WTC11 (cell line): ENCODE results near the gene CCSER2. TPM values are rescaled to one million over a fixed set of nuclear protein-coding genes. Genes with fewer than 3 reads are reported as not detected.

ENCODE experiments used
- ATAC-seq: fragments of 200-7000 bp; cut with Tn5 transposase; 2 replicates; pipeline ENCODE4 v1.10.0; 2021; ENCODE audit warnings: mild to moderate bottlenecking, moderate library complexity
- CTCF ChIA-PET: fragments of 300-600 bp; sonication (Branson Sonifier 250); formaldehyde crosslinking; loops from one replicate; lab custom pipeline; 2021; ENCODE audit warnings: antibody characterized with exemption; lab: Charles Lee
- POLR2A ChIA-PET: fragments of 350-600 bp; sonication (Branson Sonifier 250); formaldehyde crosslinking; loops from one replicate; lab custom pipeline; 2021; ENCODE audit warnings: antibody characterized with exemption; lab: Charles Lee
- DNase-seq: peaks from one replicate; pipeline ENCODE4 v3.0.0; 2021; ENCODE audit warnings: low spot score
- H3K27ac Mint-ChIP-seq: 2 replicates; pipeline ENCODE4 v1.8.0; 2021; ENCODE audit warnings: mixed read lengths
- H3K27me3 Mint-ChIP-seq: 2 replicates; pipeline ENCODE4 v1.8.0; 2021; ENCODE audit warnings: low read depth, mild to moderate bottlenecking, moderate library complexity, mixed read lengths
- H3K36me3 Mint-ChIP-seq: 2 replicates; pipeline ENCODE4 v1.8.0; 2021; ENCODE audit warnings: mixed read lengths
- H3K4me1 Mint-ChIP-seq: 2 replicates; pipeline ENCODE4 v1.8.0; 2022; ENCODE audit warnings: mixed read lengths
- H3K4me3 Mint-ChIP-seq: 2 replicates; pipeline ENCODE4 v1.8.0; 2021; ENCODE audit warnings: mild to moderate bottlenecking, moderate library complexity, mixed read lengths
- H3K9me3 Mint-ChIP-seq: 2 replicates; pipeline ENCODE4 v1.8.0; 2021; ENCODE audit warnings: mixed read lengths
- ARID4B ChIP-seq: sonication (generic); formaldehyde crosslinking; IDR thresholded peaks from 2 replicates; pipeline ENCODE4 v1.8.0; 2023; ENCODE audit warnings: missing genetic modification reagents, mild to moderate bottlenecking, borderline replicate concordance
- ATF3 ChIP-seq: sonication (generic); formaldehyde crosslinking; conservative IDR thresholded peaks from 2 replicates; pipeline ENCODE4 v1.8.1; 2022; ENCODE audit warnings: mild to moderate bottlenecking, missing genetic modification reagents
- CREB1 ChIP-seq: sonication (generic); formaldehyde crosslinking; IDR thresholded peaks from 2 replicates; pipeline ENCODE4 v1.8.0; 2023; ENCODE audit warnings: mild to moderate bottlenecking, missing genetic modification reagents
- ETV6 ChIP-seq: sonication (generic); formaldehyde crosslinking; IDR thresholded peaks from 2 replicates; pipeline ENCODE4 v1.8.1; 2022; ENCODE audit warnings: mild to moderate bottlenecking, missing genetic modification reagents
- GTF2I ChIP-seq: fragments of 250-450 bp; sonication (Bioruptor Pico); conservative IDR thresholded peaks from 2 replicates; pipeline ENCODE4 v1.4.0; 2021; ENCODE audit warnings: mild to moderate bottlenecking
- IRF1 ChIP-seq: sonication (generic); formaldehyde crosslinking; IDR thresholded peaks from 2 replicates; pipeline ENCODE4 v1.8.0; 2023; ENCODE audit warnings: missing genetic modification reagents
- IRF2 ChIP-seq: sonication (generic); formaldehyde crosslinking; IDR thresholded peaks from 2 replicates; pipeline ENCODE4 v1.8.0; 2022; ENCODE audit warnings: low read depth, missing genetic modification reagents, borderline replicate concordance
- JAZF1 ChIP-seq: fragments of 250-450 bp; sonication (Bioruptor Pico); IDR thresholded peaks from 2 replicates; pipeline ENCODE4 v1.9.0; 2021; ENCODE audit warnings: moderate library complexity, mild to moderate bottlenecking, inconsistent platforms
- KAT7 ChIP-seq: sonication (generic); formaldehyde crosslinking; IDR thresholded peaks from 2 replicates; pipeline ENCODE4 v1.8.1; 2023; ENCODE audit warnings: missing genetic modification reagents, mild to moderate bottlenecking, borderline replicate concordance
- RORB ChIP-seq: fragments of 250-450 bp; sonication (Bioruptor Pico); IDR thresholded peaks from 2 replicates; pipeline ENCODE4 v1.9.0; 2021; ENCODE audit warnings: mild to moderate bottlenecking
- SP1 ChIP-seq: sonication (generic); formaldehyde crosslinking; conservative IDR thresholded peaks from 2 replicates; pipeline ENCODE4 v1.8.1; 2022; ENCODE audit warnings: missing genetic modification reagents
- ZNF423 ChIP-seq: fragments of 250-450 bp; sonication (Bioruptor Pico); IDR thresholded peaks from 2 replicates; pipeline ENCODE4 v2.1.2; 2022; ENCODE audit warnings: mild to moderate bottlenecking, moderate library complexity
- ZNF532 ChIP-seq: fragments of 250-450 bp; sonication (Bioruptor Pico); IDR thresholded peaks from 2 replicates; pipeline ENCODE4 v1.9.0; 2021; ENCODE audit warnings: mild to moderate bottlenecking, borderline replicate concordance
- ZNF671 ChIP-seq: fragments of 250-450 bp; sonication (Bioruptor Pico); IDR thresholded peaks from 2 replicates; pipeline ENCODE4 v1.8.0; 2021; ENCODE audit warnings: mild to moderate bottlenecking
- total RNA-seq: library from RNA; stranded (reverse); gene quantifications from 3 replicates; pipeline ENCODE4 v1.2.3, GENCODE V29; 2021
- TF ChIP-seq, protein P1 (sequence below): fragments of 200-600 bp; IDR thresholded peaks from 2 replicates; pipeline ENCODE4 v1.8.0; 2022; ENCODE audit warnings: antibody characterized with exemption
- TF ChIP-seq, protein P2 (sequence below): sonication (generic); formaldehyde crosslinking; IDR thresholded peaks from 2 replicates; pipeline ENCODE4 v1.8.0; 2022; ENCODE audit warnings: mild to moderate bottlenecking, missing genetic modification reagents

Gene CCSER2
- total RNA-seq, 1 experiment from 2014 or later: 30.6 TPM

GRCh38 chr10:84537447-84537931 is 209.1 kb downstream of the CCSER2 start:
- TF ChIP-seq, protein P1, sequence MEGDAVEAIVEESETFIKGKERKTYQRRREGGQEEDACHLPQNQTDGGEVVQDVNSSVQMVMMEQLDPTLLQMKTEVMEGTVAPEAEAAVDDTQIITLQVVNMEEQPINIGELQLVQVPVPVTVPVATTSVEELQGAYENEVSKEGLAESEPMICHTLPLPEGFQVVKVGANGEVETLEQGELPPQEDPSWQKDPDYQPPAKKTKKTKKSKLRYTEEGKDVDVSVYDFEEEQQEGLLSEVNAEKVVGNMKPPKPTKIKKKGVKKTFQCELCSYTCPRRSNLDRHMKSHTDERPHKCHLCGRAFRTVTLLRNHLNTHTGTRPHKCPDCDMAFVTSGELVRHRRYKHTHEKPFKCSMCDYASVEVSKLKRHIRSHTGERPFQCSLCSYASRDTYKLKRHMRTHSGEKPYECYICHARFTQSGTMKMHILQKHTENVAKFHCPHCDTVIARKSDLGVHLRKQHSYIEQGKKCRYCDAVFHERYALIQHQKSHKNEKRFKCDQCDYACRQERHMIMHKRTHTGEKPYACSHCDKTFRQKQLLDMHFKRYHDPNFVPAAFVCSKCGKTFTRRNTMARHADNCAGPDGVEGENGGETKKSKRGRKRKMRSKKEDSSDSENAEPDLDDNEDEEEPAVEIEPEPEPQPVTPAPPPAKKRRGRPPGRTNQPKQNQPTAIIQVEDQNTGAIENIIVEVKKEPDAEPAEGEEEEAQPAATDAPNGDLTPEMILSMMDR: peak; percentile 62
- TF ChIP-seq KAT7 (CRISPR knock-in tag): no peak
- no peak for TF ChIP-seq ARID4B
- TF ChIP-seq JAZF1 (CRISPR knock-in tag): no peak
- TF ChIP-seq ATF3 (CRISPR knock-in tag): no peak
- TF ChIP-seq SP1 (CRISPR knock-in tag): peak; percentile 28; the same call in 1 of the 2 replicates
- Mint-ChIP-seq H3K27me3 (peaks cover 5% of the 10 kb centered on the region), H3K4me1 (peaks cover 40% of the 10 kb centered on the region), H3K36me3 (peaks cover 3% of the 10 kb centered on the region; the same call in 1 of the 2 replicates), H3K4me3 (no peak overlapping the region), H3K27ac (no peak overlapping the region), H3K9me3 (peaks cover 6% of the 10 kb centered on the region; the same call in 1 of the 2 replicates)
- CTCF ChIA-PET: interaction anchor here (0.5 to 8.4 kb wide), 74 partner anchors 11 to 511 kb away, joined by 3 to 261 read pairs (median 4); partner anchors contain the start of genes CCSER2 and LRIT1
- ATAC-seq (peak; percentile 35), DNase-seq (peak; percentile 32)
- POLR2A ChIA-PET: interaction anchor here (0.8 to 1.1 kb wide), 3 partner anchors 12 to 270 kb away, joined by 3 to 5 read pairs (median 4); no protein-coding TSS in a partner anchor

DNA sequence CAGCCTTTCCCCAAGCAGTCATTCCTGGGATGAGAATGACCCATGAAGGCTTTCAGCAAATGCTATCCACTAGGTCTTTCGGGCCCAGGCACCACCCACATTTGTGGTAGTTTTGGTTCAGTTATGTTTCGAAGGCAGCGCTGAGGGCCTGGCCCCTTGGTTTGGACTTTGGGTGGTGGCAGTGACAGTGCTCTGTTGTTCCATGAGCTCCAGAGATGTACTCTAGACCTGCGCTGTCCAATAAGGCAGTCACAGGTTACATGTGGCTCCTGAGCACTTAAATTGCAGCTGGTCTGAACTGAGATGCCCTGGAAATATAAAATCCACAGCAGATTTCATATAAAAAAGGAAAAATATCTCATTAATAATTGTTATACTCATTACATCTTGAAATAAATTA is 209.6 kb downstream of the CCSER2 start:
- DNase-seq (no peak), ATAC-seq (no peak)
- TF ChIP-seq RORB (CRISPR knock-in tag) (no peak), ZNF532 (CRISPR knock-in tag) (no peak), CREB1 (CRISPR knock-in tag) (no peak), IRF1 (CRISPR knock-in tag) (no peak), ETV6 (CRISPR knock-in tag) (no peak), ZNF671 (no peak), IRF2 (CRISPR knock-in tag) (no peak), ARID4B (no peak), GTF2I (CRISPR knock-in tag) (no peak), ZNF423 (CRISPR knock-in tag) (no peak)
- TF ChIP-seq, protein P2, sequence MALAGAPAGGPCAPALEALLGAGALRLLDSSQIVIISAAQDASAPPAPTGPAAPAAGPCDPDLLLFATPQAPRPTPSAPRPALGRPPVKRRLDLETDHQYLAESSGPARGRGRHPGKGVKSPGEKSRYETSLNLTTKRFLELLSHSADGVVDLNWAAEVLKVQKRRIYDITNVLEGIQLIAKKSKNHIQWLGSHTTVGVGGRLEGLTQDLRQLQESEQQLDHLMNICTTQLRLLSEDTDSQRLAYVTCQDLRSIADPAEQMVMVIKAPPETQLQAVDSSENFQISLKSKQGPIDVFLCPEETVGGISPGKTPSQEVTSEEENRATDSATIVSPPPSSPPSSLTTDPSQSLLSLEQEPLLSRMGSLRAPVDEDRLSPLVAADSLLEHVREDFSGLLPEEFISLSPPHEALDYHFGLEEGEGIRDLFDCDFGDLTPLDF (CRISPR knock-in tag): no peak
- peaks cover 45% of the 10 kb centered on the region for H3K4me1 Mint-ChIP-seq
- no peak overlapping the region for H3K27ac Mint-ChIP-seq
- H3K36me3 Mint-ChIP-seq: peaks cover 3% of the 10 kb centered on the region; the same call in 1 of the 2 replicates
- ChIA-PET CTCF (interaction anchor here (0.9 to 8.4 kb wide), 9 partner anchors 10 to 284 kb away, joined by 3 to 261 read pairs (median 24); partner anchors contain the start of gene CCSER2), POLR2A (no interaction called here)
- H3K27me3 Mint-ChIP-seq: peaks cover 5% of the 10 kb centered on the region
- no peak overlapping the region for H3K4me3 Mint-ChIP-seq
- H3K9me3 Mint-ChIP-seq: peaks cover 6% of the 10 kb centered on the region; the same call in 1 of the 2 replicates
